GM23248 (cell line): ENCODE data around the gene HECTD3.
"Not testable (repeated sequence)": the region's sequence is repeated elsewhere in the genome, so short reads cannot be mapped to it uniquely, and the experiment has no call there.

ENCODE experiments used
- EZH2 ChIP-seq: fragments of 200-600 bp; sonication (generic); IDR thresholded peaks from 2 replicates; pipeline ENCODE4 v1.6.1; 2018; ENCODE audit warnings: antibody characterized with exemption, mild to moderate bottlenecking; ENCODE audit not compliant: insufficient read depth, poor library complexity, severe bottlenecking
- EZH2phosphoT487 ChIP-seq: fragments of 200-600 bp; sonication (generic); IDR thresholded peaks from 2 replicates; pipeline ENCODE4 v1.6.1; 2018; ENCODE audit warnings: antibody characterized with exemption, moderate library complexity, mild to moderate bottlenecking, low read depth; ENCODE audit not compliant: insufficient read depth

GRCh38 chr1:44956077-44956476, 55.0 kb downstream of the HECTD3 start:
- TF ChIP-seq EZH2, EZH2phosphoT487: not testable (repeated sequence)
